Measurements from ENCODE around the gene SLFN12.

DNA sequence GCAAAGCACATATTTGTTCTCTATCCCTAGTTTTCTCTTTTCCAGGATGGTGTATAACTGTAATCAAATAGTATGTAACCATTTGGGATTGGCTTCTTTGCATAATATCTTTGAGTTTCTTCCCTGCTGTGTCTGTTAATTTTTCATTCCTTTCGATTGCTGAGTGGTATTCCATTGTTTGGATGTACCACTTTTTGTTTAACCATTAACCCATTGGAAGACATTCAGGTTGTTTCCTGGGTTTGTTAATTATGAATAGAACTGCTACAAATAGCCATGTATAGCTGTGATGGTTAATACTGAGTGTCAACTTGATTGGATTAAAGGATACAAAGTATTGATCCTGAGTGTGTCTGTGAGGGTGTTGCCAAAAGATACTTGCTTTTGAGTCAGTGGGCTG is 20.9 kb upstream of the SLFN12 start:
- TF ChIP-seq POLR2A (IDR thresholded peaks at IDR 0.05; ENCODE audit: low read length): no peak
- TF ChIP-seq SREBF2 (IDR thresholded peaks at IDR 0.05): no peak
- TF ChIP-seq, protein P1, sequence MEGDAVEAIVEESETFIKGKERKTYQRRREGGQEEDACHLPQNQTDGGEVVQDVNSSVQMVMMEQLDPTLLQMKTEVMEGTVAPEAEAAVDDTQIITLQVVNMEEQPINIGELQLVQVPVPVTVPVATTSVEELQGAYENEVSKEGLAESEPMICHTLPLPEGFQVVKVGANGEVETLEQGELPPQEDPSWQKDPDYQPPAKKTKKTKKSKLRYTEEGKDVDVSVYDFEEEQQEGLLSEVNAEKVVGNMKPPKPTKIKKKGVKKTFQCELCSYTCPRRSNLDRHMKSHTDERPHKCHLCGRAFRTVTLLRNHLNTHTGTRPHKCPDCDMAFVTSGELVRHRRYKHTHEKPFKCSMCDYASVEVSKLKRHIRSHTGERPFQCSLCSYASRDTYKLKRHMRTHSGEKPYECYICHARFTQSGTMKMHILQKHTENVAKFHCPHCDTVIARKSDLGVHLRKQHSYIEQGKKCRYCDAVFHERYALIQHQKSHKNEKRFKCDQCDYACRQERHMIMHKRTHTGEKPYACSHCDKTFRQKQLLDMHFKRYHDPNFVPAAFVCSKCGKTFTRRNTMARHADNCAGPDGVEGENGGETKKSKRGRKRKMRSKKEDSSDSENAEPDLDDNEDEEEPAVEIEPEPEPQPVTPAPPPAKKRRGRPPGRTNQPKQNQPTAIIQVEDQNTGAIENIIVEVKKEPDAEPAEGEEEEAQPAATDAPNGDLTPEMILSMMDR (IDR thresholded peaks at IDR 0.05): no peak
- TF ChIP-seq MAFK (IDR thresholded peaks at IDR 0.05; ENCODE audit: partially characterized antibody): no peak
- TF ChIP-seq, protein P2, sequence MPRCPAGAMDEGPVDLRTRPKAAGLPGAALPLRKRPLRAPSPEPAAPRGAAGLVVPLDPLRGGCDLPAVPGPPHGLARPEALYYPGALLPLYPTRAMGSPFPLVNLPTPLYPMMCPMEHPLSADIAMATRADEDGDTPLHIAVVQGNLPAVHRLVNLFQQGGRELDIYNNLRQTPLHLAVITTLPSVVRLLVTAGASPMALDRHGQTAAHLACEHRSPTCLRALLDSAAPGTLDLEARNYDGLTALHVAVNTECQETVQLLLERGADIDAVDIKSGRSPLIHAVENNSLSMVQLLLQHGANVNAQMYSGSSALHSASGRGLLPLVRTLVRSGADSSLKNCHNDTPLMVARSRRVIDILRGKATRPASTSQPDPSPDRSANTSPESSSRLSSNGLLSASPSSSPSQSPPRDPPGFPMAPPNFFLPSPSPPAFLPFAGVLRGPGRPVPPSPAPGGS (IDR thresholded peaks at IDR 0.05): no peak
- TF ChIP-seq RAD21 (conservative IDR thresholded peaks at IDR 0.05 in 1 of 2, IDR thresholded peaks at IDR 0.05 in 1 of 2): no peak
- no peak for TF ChIP-seq CHD2 (IDR thresholded peaks at IDR 0.05; ENCODE audit: low read length, partially characterized antibody)
- no peak for TF ChIP-seq SMC3 (IDR thresholded peaks at IDR 0.05)
